Stimulated activated CD4-positive, alpha-beta T cell treated with anti-CD3 and anti-CD28 coated beads, TNF-alpha, amount 100 ng/mL, for 48 hours (primary cell): ENCODE results near the gene PCYT2.
A peak's percentile ranks its signal among the peaks of the same experiment; 100 is the strongest.

Experiments used
- DNase-seq, 3 donors: peaks; one replicate each; pipeline ENCODE4 v3.0.0-alpha.2; 2020; ENCODE audit warnings: low read depth in 3 of 3

PCYT2 gene

DNA sequence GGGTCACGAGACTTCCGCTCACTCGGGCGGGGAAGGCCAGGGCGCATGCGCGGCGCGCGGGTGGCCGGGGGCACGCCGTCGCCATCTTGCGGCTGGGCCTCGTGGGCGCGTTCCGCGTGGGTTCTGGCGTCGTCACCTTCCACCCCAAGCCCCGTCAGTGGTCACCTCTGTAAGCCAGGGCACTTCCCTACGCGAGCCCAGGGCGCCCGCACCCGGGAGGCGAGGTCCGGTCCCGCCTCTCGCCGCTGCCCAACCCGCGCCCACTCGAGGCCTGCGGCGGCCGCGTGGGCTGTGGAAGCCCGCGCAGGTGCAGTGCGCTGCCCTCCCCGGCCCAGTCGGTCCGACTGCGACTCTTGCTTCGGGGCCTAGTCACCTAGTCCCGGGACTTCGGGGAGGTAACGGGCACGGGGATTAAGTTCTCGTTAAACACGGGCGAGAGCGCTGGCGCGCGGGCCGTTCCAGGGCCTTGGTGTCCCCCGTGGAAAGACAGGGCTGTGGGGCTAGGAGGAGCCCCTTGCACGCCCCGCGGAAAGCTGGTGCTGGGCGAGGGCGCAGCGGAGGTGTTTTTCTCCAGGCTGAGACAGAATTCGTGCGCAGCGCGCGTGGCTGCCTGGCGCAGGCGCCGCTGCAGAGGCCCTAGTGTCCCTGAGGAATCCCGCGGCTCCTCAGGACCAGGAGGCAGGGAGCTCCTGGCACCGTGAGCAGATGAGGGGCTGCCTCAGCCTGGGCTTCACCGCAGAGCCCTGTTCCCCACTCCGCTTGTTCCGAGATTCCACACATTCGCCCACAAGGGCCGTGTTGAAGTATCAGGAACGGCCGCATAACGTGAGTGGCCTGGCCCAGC, 39.6 kb downstream of the PCYT2 start:
- DNase-seq, result peak; percentile 92 to 95 (median 92)

GRCh38 chr17:81870981-81871386, 40.2 kb downstream of the PCYT2 start, which contains the start of gene ARHGDIA:
ARHGDIA (minus strand) TSS chr17:81871337; CDS start chr17:81869930, 1,407 bp downstream.
- no peak for DNase-seq

DNA sequence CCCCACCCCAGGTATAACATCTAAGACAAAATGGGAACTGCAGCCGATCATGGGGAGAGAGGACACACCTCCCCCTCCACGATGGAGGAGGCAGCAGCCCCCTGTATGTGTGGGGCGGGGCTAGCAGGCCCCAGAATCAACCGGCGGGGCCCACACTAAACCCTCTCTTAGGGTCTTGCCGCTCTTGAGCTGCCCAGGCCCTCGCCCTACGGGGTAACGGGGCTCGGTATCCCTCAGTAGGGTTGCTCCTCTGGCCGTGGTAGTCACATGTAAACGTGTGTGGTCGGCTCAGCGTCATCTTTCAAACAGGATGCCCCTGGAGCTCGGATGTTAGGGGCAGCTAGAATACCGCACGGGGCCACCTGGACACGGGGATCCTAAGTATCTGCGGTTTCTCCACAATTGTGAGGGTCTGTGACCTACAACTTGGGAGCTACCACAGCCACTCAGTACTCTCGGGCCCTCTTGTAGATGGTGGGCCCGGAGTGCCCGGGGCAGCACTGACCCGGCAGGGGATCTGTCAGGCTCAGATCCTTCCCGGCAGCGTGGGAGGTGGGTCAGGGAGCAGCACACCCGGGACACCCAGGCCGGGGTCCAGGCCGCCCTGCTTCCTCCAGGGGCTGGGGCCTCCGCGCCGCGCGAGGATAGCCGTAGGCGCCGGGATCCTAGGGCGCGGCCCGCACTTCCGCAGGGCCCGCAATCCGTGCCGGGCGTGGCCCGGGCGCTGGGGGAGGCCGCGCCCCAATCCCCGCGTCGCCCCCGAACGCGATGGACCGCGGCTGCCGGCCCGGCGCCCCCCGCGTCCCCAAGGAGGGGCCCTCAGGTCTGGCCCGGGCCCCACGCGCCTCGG, 40.8 kb downstream of the PCYT2 start:
- DNase-seq, result no peak

- no peak for DNase-seq
Measured at GRCh38 chr17:81869221-81870130, 41.7 kb downstream of the PCYT2 start.

GRCh38 chr17:81868674-81869220, 42.5 kb downstream of the PCYT2 start:
- DNase-seq, result no peak

- no peak for DNase-seq
Measured at GRCh38 chr17:81867991-81868673, 43.1 kb downstream of the PCYT2 start.

- DNase-seq, result no peak
Measured at GRCh38 chr17:81867170-81867990, 43.8 kb downstream of the PCYT2 start.

DNA sequence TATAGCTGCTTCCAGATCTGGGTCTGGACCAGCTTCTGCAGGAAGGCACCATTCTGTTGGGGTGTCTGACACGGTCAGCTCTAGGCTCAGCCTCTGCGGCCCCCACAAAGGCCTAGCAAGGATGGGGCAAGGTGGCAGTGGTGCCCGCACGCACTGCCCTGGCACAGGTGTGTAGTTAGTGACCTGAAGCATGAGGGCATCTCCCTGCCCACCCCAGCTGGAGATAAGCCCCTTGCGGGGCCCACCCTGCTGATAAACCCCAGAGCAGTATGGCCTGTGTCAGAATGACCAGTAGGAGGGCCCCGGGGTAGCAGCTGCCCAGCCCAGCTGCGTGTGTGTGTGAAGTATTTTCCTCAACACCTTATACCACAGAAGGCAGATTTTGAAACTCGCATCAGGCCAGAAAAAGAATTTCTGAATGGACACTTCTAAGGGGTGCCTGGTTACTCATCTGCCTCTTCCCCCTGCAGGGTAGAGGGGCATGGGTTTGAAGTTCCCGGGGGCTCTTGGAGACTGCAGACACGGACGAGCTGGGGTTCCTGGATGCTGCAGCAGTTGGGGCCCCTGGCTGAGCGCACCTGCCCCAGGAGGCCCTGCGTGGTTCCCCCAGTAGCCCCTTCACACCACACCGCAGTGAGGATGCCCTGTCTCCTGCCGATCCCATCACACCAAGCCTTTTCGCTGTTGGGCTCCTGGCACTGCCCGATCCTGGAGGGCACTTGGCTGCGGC, 44.6 kb downstream of the PCYT2 start:
- no peak for DNase-seq

- DNase-seq, result no peak
Measured at GRCh38 chr17:81865733-81866439, 45.3 kb downstream of the PCYT2 start.

DNA sequence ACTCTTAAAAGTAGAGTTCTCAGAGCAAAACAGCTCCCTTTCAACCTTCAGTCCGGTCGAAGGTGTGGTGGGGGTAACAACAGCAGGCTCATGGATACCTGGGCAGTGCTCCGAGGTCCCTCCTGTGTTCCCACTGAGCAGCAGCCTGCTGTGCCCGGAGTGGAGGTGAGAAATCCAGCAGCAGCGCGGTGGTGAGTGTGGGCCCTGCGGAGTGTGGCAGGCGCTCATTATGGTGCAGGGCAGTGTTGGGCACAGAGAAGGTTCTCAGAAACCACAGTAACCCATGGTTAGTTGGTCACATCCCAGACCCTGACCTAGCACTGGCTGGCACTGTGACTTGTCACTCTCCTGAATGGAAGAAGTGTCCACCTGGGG, 45.9 kb downstream of the PCYT2 start:
- DNase-seq, result no peak

DNA sequence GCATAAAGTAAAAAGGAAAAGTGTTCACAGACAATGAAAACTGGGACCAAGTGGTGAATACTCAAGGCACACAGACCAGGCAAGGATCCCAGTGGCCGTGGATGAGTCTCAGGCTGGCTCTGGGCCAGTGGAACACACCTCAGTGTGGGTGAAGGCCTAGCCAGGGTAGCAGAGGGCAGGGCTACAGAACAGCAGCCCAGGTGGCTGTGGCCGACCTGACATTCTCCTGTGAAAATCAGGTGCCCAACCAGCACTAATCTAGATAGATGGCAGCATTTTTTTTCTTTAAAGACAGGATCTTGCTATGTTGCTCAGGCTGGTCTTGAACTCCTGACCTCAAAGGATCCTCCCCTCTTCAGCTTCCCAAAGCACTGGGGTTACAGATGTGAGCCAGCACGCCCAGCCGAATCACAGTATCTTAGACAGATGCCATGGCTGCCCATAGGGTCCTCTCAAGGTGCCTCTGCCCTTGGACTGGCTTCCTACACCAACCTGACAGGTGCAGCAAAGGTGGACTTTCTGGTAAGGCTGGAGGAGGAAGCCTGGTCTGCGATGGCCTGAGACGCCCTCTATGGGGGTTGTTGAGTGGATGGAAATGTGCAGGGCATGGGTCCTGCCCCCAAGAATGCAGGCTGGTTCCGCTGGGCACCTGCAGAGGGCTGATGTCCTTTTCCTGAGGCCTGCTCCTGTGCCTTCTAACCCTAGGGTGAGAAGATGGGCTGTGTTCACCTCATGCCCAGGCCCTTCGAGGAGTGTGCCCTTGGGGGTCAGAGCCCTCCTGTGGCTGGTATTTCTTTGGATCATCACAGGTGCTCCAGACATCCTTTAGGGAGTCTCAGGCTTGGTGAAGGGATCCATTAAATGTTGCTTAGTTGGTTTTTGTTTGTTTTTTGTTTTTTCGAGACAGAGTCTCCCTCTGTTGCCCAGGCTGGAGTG, 47.1 kb downstream of the PCYT2 start:
- no peak for DNase-seq

GRCh38 chr17:81863123-81863675, 48.0 kb downstream of the PCYT2 start:
- no peak for DNase-seq

DNA sequence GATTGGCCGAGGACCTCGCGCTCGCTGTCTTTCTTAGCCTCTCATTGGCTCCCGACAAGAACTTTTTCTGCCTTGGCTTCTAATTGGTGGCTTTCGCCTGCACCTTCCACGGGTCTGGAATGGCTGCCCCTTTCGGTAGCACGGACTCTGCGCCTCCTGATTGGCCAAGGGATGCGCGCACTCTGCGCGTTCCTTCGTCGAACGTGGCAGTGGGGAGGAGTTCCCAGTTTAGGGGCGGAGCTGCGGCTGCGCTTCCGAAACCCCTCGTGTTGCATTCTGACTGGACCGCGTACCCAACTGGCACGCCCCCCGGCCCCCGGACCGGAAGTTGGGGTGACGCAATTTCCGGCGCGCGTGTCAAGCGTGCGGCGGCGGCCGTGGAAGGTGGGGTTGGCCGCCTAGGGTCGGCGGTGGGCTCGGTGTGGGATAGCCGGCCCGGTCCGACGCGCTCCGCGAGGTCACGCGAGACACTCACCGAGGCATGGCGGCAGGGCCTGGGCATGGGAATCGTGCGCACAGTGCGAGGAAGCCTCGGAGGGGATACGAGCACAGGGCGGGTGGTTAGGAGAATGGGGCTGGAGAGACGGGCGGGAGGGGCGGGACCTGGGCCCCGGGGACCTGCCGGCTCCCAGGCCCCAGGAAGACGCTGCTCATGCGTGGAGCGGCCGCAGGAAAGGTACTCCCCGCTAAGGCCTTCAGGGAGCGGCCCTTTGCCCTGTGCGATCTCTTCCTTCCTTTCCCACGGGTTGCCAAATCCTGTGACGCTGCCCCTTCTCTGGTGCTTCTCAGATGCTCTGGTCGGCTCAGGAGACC, 50.2 kb downstream of the PCYT2 start:
- peak; percentile 98 to 99 (median 99) for DNase-seq

DNA sequence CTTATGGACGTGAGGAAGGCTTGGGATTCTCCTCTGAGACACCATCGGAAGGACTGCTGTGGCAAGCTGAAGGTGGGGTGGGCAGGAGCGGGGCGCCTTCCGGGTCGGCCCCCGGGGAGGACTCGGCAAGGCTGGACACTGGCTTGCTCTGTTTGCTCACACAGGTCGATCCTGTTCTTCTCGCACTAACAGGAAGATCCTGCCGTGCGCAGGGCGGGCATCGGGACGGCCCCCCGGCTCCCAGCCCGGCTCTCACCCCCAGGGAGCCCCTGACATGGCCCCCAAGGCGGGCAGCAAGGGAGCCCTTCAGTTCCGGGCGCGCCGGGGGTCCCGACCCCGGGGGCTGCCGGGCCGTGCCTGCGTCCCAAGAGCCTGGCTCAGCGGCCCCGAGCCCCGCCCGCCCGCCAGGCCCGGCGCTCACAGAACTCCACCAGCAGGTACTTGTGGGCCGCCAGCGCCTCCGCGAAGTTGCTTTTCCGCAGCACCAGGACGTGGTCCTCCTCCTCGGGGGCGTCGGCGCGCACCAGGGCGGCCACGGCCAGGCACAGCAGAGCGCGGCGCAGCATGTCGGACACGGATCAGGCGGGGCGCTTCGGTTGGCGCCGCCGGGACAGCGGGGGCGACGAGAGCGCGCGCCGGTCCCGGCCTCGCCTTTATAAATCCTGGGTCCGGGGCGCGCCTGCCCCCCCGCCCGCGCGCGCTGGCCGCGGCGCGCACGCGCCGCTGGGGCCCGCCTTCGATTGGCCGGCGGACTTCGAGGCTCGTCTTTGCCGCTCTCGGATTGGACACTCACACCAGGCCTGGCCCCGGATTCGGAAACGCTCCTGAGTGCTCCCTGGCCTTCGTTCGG, 51.1 kb downstream of the PCYT2 start, which contains the start of gene P4HB:
P4HB (minus strand) TSS at position 630 of the 850 bp plus-strand sequence; CDS start at position 566, 64 bp downstream.
- no peak for DNase-seq
